ENCODE results near the gene GNAL. TPM values are rescaled to one million over a fixed set of nuclear protein-coding genes. Genes with fewer than 3 reads are reported as not detected.
A peak's percentile ranks its signal among the peaks of the same experiment; 100 is the strongest.

Gene GNAL
- total RNA-seq, 2 experiments from 2014 or later: 0.11 to 0.19 TPM

GRCh38 chr18:11905613-11906012, 216.5 kb downstream of the GNAL start:
- Mint-ChIP-seq H3K4me1 (ENCODE audit: low read depth) (peaks cover 31% of the 10 kb centered on the region), H3K27me3 (no peaks in the 10 kb centered on the region), H3K9me3 (no peaks in the 10 kb centered on the region), H3K36me3 (ENCODE audit: low read depth) (peaks cover 53% of the 10 kb centered on the region), H3K4me3 (peak overlapping the region; percentile 68), H3K27ac (peak overlapping the region; percentile 39)
- Histone ChIP-seq H3K27me3 (ENCODE audit: control insufficient read depth in 1 of 2, insufficient read depth in 2 of 2, low read length in 2 of 2) (no peaks in the 10 kb centered on the region), H3K9me3 (ENCODE audit: control insufficient read depth in 1 of 2, insufficient read depth in 1 of 2, low read length in 2 of 2) (no peaks in the 10 kb centered on the region), H3K27ac (ENCODE audit: low read depth in 1 of 2, low read length in 2 of 2) (no peak overlapping the region), H3K36me3 (ENCODE audit: insufficient read depth, low read length) (peaks cover 20% of the 10 kb centered on the region), H3K4me1 (ENCODE audit: insufficient read depth, low read length) (peaks cover 24% of the 10 kb centered on the region), H3K4me3 (ENCODE audit: low read length) (no peak overlapping the region)
- POLR2A ChIA-PET: no interaction called here
- DNase-seq (no peak), ATAC-seq (ENCODE audit: poor library complexity) (no peak)
- intact Hi-C loops (cut with DNase I, micrococcal nuclease): loop anchor here in 1 of 2 experiments (2.0 to 10.0 kb wide), 3 partner anchors 55 to 1082 kb away; partner anchors contain the start of genes AFG3L2 and CHMP1B
- CTCF ChIA-PET: no interaction called here
- TF ChIP-seq CTCF (IDR thresholded peaks at IDR 0.05): no peak

GRCh38 chr18:11906176-11906575, 217.1 kb downstream of the GNAL start:
- Histone ChIP-seq H3K4me3 (ENCODE audit: low read length) (no peak overlapping the region), H3K4me1 (ENCODE audit: insufficient read depth, low read length) (peaks cover 24% of the 10 kb centered on the region), H3K9me3 (ENCODE audit: control insufficient read depth in 1 of 2, insufficient read depth in 1 of 2, low read length in 2 of 2) (no peaks in the 10 kb centered on the region), H3K36me3 (ENCODE audit: insufficient read depth, low read length) (peaks cover 20% of the 10 kb centered on the region), H3K27ac (ENCODE audit: low read depth in 1 of 2, low read length in 2 of 2) (no peak overlapping the region), H3K27me3 (ENCODE audit: control insufficient read depth in 1 of 2, insufficient read depth in 2 of 2, low read length in 2 of 2) (no peaks in the 10 kb centered on the region)
- peaks cover 53% of the 10 kb centered on the region for H3K36me3 Mint-ChIP-seq (ENCODE audit: low read depth)
- H3K4me1 Mint-ChIP-seq (ENCODE audit: low read depth): peaks cover 31% of the 10 kb centered on the region
- peak overlapping the region; percentile 68 for H3K4me3 Mint-ChIP-seq
- ATAC-seq (ENCODE audit: poor library complexity) (no peak), DNase-seq (no peak)
- intact Hi-C loops (cut with DNase I, micrococcal nuclease): loop anchor here in 1 of 2 experiments (2.0 to 10.0 kb wide), 3 partner anchors 55 to 1081 kb away; partner anchors contain the start of genes AFG3L2 and CHMP1B
- no peaks in the 10 kb centered on the region for H3K27me3 Mint-ChIP-seq
- H3K9me3 Mint-ChIP-seq: no peaks in the 10 kb centered on the region
- no peak for TF ChIP-seq CTCF (IDR thresholded peaks at IDR 0.05)
- H3K27ac Mint-ChIP-seq: peak overlapping the region; percentile 39
- CTCF ChIA-PET: no interaction called here
- POLR2A ChIA-PET: no interaction called here

DNA sequence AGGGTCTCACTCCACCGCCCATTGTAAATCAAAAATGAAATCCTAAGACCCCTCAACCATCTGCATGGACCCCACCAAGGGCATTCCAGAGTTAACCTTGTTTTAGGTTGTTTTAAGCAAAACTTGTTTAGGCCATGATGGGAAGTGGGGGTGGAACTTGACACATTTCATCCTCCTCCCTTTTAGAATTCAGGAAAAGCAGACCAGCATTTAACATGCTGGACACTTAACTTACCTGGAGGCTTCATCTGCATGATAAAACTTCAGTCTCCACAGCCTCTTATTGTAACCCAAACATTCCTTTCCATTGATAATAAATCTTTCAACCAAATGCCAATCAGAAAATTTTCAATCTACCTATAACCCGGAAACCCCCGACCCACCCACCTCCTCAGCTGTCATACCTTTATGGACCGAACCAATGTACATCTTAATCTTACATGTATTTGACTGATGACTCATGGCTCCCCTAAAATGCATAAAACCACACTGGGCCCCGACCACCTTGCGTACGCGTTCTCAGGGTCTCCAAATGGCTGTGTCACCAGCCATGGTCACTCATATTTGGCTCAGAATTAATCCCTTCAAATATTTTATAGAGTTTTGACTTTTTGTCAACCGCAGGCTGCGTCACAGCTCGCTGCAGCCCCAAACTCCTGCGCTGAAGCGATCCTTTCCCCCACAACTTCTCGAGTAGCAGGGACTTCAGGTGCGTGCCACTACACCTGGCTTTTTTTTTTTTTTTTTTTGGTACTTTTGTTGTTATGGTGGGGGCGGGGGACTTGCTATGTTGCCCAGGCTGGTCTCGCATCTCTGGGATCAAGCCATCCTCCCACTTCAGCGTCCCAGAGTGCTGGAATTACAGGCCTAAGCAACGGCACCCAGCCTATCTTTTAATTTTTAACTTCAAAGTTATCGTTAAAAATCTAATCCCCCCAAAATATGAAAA, 218.1 kb downstream of the GNAL start:
- intact Hi-C loops (cut with DNase I, micrococcal nuclease): loop anchor here in 1 of 2 experiments (2.0 to 10.0 kb wide), 3 partner anchors 56 to 1080 kb away; partner anchors contain the start of genes AFG3L2 and CHMP1B
- Histone ChIP-seq H3K27me3 (ENCODE audit: control insufficient read depth in 1 of 2, insufficient read depth in 2 of 2, low read length in 2 of 2) (no peaks in the 10 kb centered on the region), H3K4me1 (ENCODE audit: insufficient read depth, low read length) (peaks cover 24% of the 10 kb centered on the region), H3K36me3 (ENCODE audit: insufficient read depth, low read length) (peaks cover 20% of the 10 kb centered on the region), H3K9me3 (ENCODE audit: control insufficient read depth in 1 of 2, insufficient read depth in 1 of 2, low read length in 2 of 2) (no peaks in the 10 kb centered on the region), H3K27ac (ENCODE audit: low read depth in 1 of 2, low read length in 2 of 2) (no peak overlapping the region), H3K4me3 (ENCODE audit: low read length) (peak overlapping the region; percentile 89)
- peak in 1 of 14 experiments; percentile 17 for DNase-seq
- Mint-ChIP-seq H3K4me1 (ENCODE audit: low read depth) (peaks cover 31% of the 10 kb centered on the region), H3K36me3 (ENCODE audit: low read depth) (peaks cover 45% of the 10 kb centered on the region), H3K27ac (peak overlapping the region; percentile 98), H3K27me3 (no peaks in the 10 kb centered on the region), H3K4me3 (peak overlapping the region; percentile 97), H3K9me3 (no peaks in the 10 kb centered on the region)
- ATAC-seq (ENCODE audit: poor library complexity): no peak
- TF ChIP-seq CTCF (IDR thresholded peaks at IDR 0.05): no peak
- POLR2A ChIA-PET: interaction anchor here (1.1 to 3.4 kb wide), 3 partner anchors 10 to 57 kb away, joined by 4 to 43 read pairs (median 4); partner anchors contain the start of gene CHMP1B
- CTCF ChIA-PET: no interaction called here
